Endothelial cell (in vitro differentiated cells): ENCODE measurements around the gene STAG1. TPM values are rescaled to one million over a fixed set of nuclear protein-coding genes. Genes with fewer than 3 reads are reported as not detected.

Experiments
- DNase-seq: peaks from one replicate; pipeline ENCODE4 v3.0.0; 2021; ENCODE audit warnings: low spot score
- H3K27ac Mint-ChIP-seq: one replicate; pipeline ENCODE4 v1.8.0; 2021; ENCODE audit warnings: mixed read lengths, inconsistent platforms; ENCODE audit not compliant: unreplicated experiment
- H3K27me3 Mint-ChIP-seq: one replicate; pipeline ENCODE4 v1.8.0; 2021; ENCODE audit warnings: mild to moderate bottlenecking, moderate library complexity, mixed read lengths, inconsistent platforms; ENCODE audit not compliant: unreplicated experiment
- H3K36me3 Mint-ChIP-seq: one replicate; pipeline ENCODE4 v1.8.0; 2021; ENCODE audit warnings: mild to moderate bottlenecking, low read depth, mixed read lengths, inconsistent platforms; ENCODE audit not compliant: unreplicated experiment
- H3K4me1 Mint-ChIP-seq: one replicate; pipeline ENCODE4 v1.8.0; 2021; ENCODE audit warnings: mild to moderate bottlenecking, mixed read lengths, inconsistent platforms; ENCODE audit not compliant: unreplicated experiment
- H3K4me3 Mint-ChIP-seq: one replicate; pipeline ENCODE4 v1.8.0; 2021; ENCODE audit warnings: mild to moderate bottlenecking, mixed read lengths, inconsistent platforms; ENCODE audit not compliant: unreplicated experiment
- H3K9me3 Mint-ChIP-seq: one replicate; pipeline ENCODE4 v1.8.0; 2021; ENCODE audit warnings: mixed read lengths, inconsistent platforms; ENCODE audit not compliant: unreplicated experiment
- total RNA-seq: library from RNA; stranded (reverse); fragmentation: NEBNext Ultra II Directional; extraction: Animal tissue kit (Norgen Biotek cat#: 25700); gene quantifications from one replicate; pipeline ENCODE4 v1.2.1, GENCODE V29; 2021; ENCODE audit not compliant: unreplicated experiment
- TF ChIP-seq, protein P1 (sequence below): fragments of 200-600 bp; sonication (generic); IDR thresholded peaks from one replicate; pipeline ENCODE4 v1.5.0; 2021; ENCODE audit warnings: antibody characterized with exemption; ENCODE audit not compliant: unreplicated experiment

The STAG1 gene
- total RNA-seq, 1 donor from 2014 or later, result 30.0 TPM

- no peak for DNase-seq
- no peak overlapping the region for H3K4me3 Mint-ChIP-seq
- no peak overlapping the region for H3K27ac Mint-ChIP-seq
- H3K4me1 Mint-ChIP-seq, result no peaks in the 10 kb centered on the region
- no peaks in the 10 kb centered on the region for H3K9me3 Mint-ChIP-seq
- TF ChIP-seq, protein P1, sequence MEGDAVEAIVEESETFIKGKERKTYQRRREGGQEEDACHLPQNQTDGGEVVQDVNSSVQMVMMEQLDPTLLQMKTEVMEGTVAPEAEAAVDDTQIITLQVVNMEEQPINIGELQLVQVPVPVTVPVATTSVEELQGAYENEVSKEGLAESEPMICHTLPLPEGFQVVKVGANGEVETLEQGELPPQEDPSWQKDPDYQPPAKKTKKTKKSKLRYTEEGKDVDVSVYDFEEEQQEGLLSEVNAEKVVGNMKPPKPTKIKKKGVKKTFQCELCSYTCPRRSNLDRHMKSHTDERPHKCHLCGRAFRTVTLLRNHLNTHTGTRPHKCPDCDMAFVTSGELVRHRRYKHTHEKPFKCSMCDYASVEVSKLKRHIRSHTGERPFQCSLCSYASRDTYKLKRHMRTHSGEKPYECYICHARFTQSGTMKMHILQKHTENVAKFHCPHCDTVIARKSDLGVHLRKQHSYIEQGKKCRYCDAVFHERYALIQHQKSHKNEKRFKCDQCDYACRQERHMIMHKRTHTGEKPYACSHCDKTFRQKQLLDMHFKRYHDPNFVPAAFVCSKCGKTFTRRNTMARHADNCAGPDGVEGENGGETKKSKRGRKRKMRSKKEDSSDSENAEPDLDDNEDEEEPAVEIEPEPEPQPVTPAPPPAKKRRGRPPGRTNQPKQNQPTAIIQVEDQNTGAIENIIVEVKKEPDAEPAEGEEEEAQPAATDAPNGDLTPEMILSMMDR, result no peak
- no peaks in the 10 kb centered on the region for H3K36me3 Mint-ChIP-seq
- H3K27me3 Mint-ChIP-seq, result peaks cover 2% of the 10 kb centered on the region
Measured at GRCh38 chr3:136396916-136397315, 355.3 kb downstream of the STAG1 start.

DNA sequence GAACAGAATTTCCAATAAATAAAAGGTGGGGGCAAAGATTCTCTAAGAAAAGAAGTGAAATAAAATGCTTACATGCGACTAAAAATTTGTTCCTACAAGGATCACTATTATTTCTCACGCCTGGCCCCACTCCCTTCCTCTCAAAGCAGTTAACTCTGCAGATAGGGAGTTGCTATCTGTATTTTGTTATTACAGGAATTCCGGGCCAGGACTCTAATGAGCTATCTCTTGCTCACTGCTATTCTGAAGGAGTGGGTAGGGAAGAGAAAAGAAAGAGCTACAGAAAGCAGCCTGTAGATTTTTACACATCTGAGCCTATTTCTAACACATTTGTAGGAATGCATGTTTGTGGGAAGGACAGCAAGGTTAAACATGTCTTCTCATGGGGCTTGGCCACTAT, 361.6 kb downstream of the STAG1 start:
- no peak for DNase-seq
- no peak overlapping the region for H3K4me3 Mint-ChIP-seq
- no peaks in the 10 kb centered on the region for H3K9me3 Mint-ChIP-seq
- TF ChIP-seq, protein P1, result no peak
- H3K27ac Mint-ChIP-seq, result no peak overlapping the region
- H3K27me3 Mint-ChIP-seq, result no peaks in the 10 kb centered on the region
- H3K4me1 Mint-ChIP-seq, result no peaks in the 10 kb centered on the region
- no peaks in the 10 kb centered on the region for H3K36me3 Mint-ChIP-seq

DNA sequence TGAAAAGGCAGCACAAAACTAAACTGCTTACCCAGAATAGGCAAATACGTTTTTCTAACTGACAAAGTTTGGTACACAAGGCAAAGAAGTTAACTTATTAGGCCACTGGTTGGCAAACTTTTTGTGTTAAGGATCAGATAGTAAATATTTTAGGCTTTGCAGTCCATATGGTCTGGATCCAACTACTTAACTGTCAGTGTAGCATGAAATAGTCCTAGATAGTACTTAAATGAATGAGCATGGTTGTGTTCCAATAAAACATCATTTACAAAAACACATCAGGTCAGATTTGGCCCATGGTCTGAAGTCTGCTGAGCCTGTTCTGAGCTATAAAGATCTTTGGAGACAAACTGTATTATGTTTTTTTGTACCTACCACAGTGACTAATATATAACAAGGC, 365.1 kb downstream of the STAG1 start:
- Mint-ChIP-seq H3K27ac (no peak overlapping the region), H3K4me3 (no peak overlapping the region), H3K36me3 (no peaks in the 10 kb centered on the region), H3K27me3 (no peaks in the 10 kb centered on the region), H3K9me3 (no peaks in the 10 kb centered on the region), H3K4me1 (no peaks in the 10 kb centered on the region)
- no peak for DNase-seq
- TF ChIP-seq, protein P1, result no peak

- no peaks in the 10 kb centered on the region for H3K4me1 Mint-ChIP-seq
- no peak overlapping the region for H3K27ac Mint-ChIP-seq
- H3K9me3 Mint-ChIP-seq, result no peaks in the 10 kb centered on the region
- DNase-seq, result no peak
- TF ChIP-seq, protein P1, result no peak
- no peaks in the 10 kb centered on the region for H3K36me3 Mint-ChIP-seq
- H3K4me3 Mint-ChIP-seq, result no peak overlapping the region
- no peaks in the 10 kb centered on the region for H3K27me3 Mint-ChIP-seq
Measured at GRCh38 chr3:136385457-136385856, 366.7 kb downstream of the STAG1 start.

DNA sequence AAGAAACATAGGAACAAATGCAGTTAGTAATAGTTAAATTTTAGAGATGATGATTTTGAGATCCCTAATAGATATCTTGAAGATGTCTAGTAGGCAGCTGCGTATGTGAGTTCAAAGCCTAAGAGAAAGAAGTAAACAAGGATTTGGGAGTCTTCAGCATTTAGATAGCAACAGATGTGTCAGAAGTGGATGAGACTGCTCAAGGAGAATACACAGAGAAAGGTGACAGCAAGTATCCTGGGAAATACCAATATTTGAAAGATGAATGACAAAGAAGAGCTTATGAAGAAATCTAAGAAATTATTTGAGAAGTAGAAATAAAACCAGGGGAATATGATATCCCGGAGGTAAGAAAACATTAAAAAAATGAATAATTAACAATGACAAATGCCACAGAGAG, 371.1 kb downstream of the STAG1 start:
- peaks cover 3% of the 10 kb centered on the region for H3K36me3 Mint-ChIP-seq
- no peak for DNase-seq
- H3K27me3 Mint-ChIP-seq, result no peaks in the 10 kb centered on the region
- no peak overlapping the region for H3K4me3 Mint-ChIP-seq
- H3K4me1 Mint-ChIP-seq, result no peaks in the 10 kb centered on the region
- no peaks in the 10 kb centered on the region for H3K9me3 Mint-ChIP-seq
- TF ChIP-seq, protein P1, result no peak
- H3K27ac Mint-ChIP-seq, result no peak overlapping the region
